Activated CD8-positive, alpha-beta memory T cell treated with anti-CD3 and anti-CD28 coated beads for 36 hours (primary cell): ENCODE results near the gene PLGRKT. TPM values are rescaled to one million over a fixed set of nuclear protein-coding genes. Genes with fewer than 3 reads are reported as not detected.
"Not testable (repeated sequence)": the region's sequence is repeated elsewhere in the genome, so short reads cannot be mapped to it uniquely, and the experiment has no call there.

ENCODE experiments used
- CTCF ChIA-PET: fragments of 350-600 bp; sonication (Branson Sonifier 250); formaldehyde crosslinking; loops from one replicate; lab custom pipeline; 2021; ENCODE audit warnings: antibody characterized with exemption; lab: Charles Lee
- POLR2A ChIA-PET: fragments of 350-600 bp; sonication (Branson Sonifier 250); formaldehyde crosslinking; loops from one replicate; lab custom pipeline; 2021; ENCODE audit warnings: antibody characterized with exemption; lab: Charles Lee
- total RNA-seq, 2 experiments: library from RNA; stranded (reverse); gene quantifications; one replicate each; pipeline ENCODE4 v1.2.3, GENCODE V29; 2021

The PLGRKT gene
- total RNA-seq, 2 experiments from 2014 or later = 31.8 to 35.7 TPM

- ChIA-PET CTCF (interaction anchor here (1.3 to 1.5 kb wide), 3 partner anchors 9 to 128 kb away, joined by 3 to 8 read pairs (median 3); partner anchors contain the start of gene CD274), POLR2A (interaction anchor here (1.0 to 1.7 kb wide), 3 partner anchors 9 to 128 kb away, joined by 4 to 7 read pairs (median 6); partner anchors contain the start of genes CD274 and PLGRKT)
These were observed 21.6 kb upstream of the PLGRKT start for GRCh38 chr9:5459289-5459829.

GRCh38 chr9:5455181-5455580, 17.5 kb upstream of the PLGRKT start:
- ChIA-PET POLR2A (no interaction called here), CTCF (interaction anchor here (0.6 to 0.9 kb wide), 2 partner anchors 75 to 145 kb away, joined by 3 read pairs; no protein-coding TSS in a partner anchor)

GRCh38 chr9:5453673-5454072, 15.9 kb upstream of the PLGRKT start:
- POLR2A ChIA-PET = no interaction called here
- CTCF ChIA-PET = no interaction called here

GRCh38 chr9:5453004-5453403, 15.3 kb upstream of the PLGRKT start:
- ChIA-PET CTCF (interaction anchor here (1.3 kb wide), 1 partner anchor 12 kb away, joined by 3 read pairs; no protein-coding TSS in a partner anchor), POLR2A (no interaction called here)

- CTCF ChIA-PET = interaction anchor here (0.7 to 1.3 kb wide), 3 partner anchors 11 to 118 kb away, joined by 3 to 4 read pairs (median 4); no protein-coding TSS in a partner anchor
- POLR2A ChIA-PET = interaction anchor here (0.7 kb wide), 1 partner anchor 9 kb away, joined by 7 read pairs; no protein-coding TSS in a partner anchor
These were observed 14.5 kb upstream of the PLGRKT start for GRCh38 chr9:5452286-5452609.

GRCh38 chr9:5450359-5451091, 12.8 kb upstream of the PLGRKT start, which contains the start of gene CD274:
CD274 (plus strand) TSS chr9:5450542; CDS start chr9:5456114, 5,572 bp downstream.
- POLR2A ChIA-PET = interaction anchor here (0.9 to 1.6 kb wide), 4 partner anchors 9 to 60 kb away, joined by 3 to 8 read pairs (median 5); partner anchors contain the start of gene PLGRKT

GRCh38 chr9:5449521-5450358, 12.0 kb upstream of the PLGRKT start:
- ChIA-PET POLR2A (interaction anchor here (0.9 to 1.6 kb wide), 4 partner anchors 9 to 61 kb away, joined by 3 to 8 read pairs (median 5); partner anchors contain the start of gene PLGRKT), CTCF (interaction anchor here (1.0 to 3.4 kb wide), 8 partner anchors 8 to 264 kb away, joined by 4 to 18 read pairs (median 8); partner anchors contain the start of gene PLGRKT)

More at GRCh38 chr9:5450359-5451091, 12.8 kb upstream of the PLGRKT start, which contains the start of gene CD274:
- CTCF ChIA-PET = interaction anchor here (1.0 to 3.4 kb wide), 8 partner anchors 8 to 264 kb away, joined by 4 to 18 read pairs (median 8); partner anchors contain the start of gene PLGRKT

GRCh38 chr9:5448461-5449435, 11.0 kb upstream of the PLGRKT start:
- POLR2A ChIA-PET = no interaction called here
- CTCF ChIA-PET = interaction anchor here (1.6 to 3.4 kb wide), 2 partner anchors 10 to 263 kb away, joined by 7 to 18 read pairs; partner anchors contain the start of gene PLGRKT

- POLR2A ChIA-PET = no interaction called here
- CTCF ChIA-PET = interaction anchor here (3.4 kb wide), 1 partner anchor 9 kb away, joined by 18 read pairs; the partner anchor contains the start of gene PLGRKT
These were observed 10.3 kb upstream of the PLGRKT start for GRCh38 chr9:5448016-5448415.

- POLR2A ChIA-PET = no interaction called here
- CTCF ChIA-PET = interaction anchor here (0.6 kb wide), 1 partner anchor 104 kb away, joined by 3 read pairs; no protein-coding TSS in a partner anchor
These were observed 9.6 kb upstream of the PLGRKT start for GRCh38 chr9:5447337-5447736.

- CTCF ChIA-PET = interaction anchor here (0.6 kb wide), 1 partner anchor 105 kb away, joined by 3 read pairs; no protein-coding TSS in a partner anchor
These were observed 8.9 kb upstream of the PLGRKT start for GRCh38 chr9:5446451-5447236.

GRCh38 chr9:5445886-5446285, 8.2 kb upstream of the PLGRKT start:
- POLR2A ChIA-PET = no interaction called here
- CTCF ChIA-PET = no interaction called here

More at GRCh38 chr9:5446451-5447236, 8.9 kb upstream of the PLGRKT start:
- POLR2A ChIA-PET = no interaction called here

GRCh38 chr9:5445096-5445495, 7.4 kb upstream of the PLGRKT start:
- POLR2A ChIA-PET, CTCF ChIA-PET: not testable (repeated sequence)

- POLR2A ChIA-PET = no interaction called here
- CTCF ChIA-PET = interaction anchor here (1.3 kb wide), 1 partner anchor 143 kb away, joined by 3 read pairs; no protein-coding TSS in a partner anchor
These were observed 6.1 kb upstream of the PLGRKT start for GRCh38 chr9:5443850-5444249.

- ChIA-PET CTCF (interaction anchor here (0.6 to 1.0 kb wide), 4 partner anchors 8 to 158 kb away, joined by 3 to 4 read pairs (median 3); partner anchors contain the start of gene CD274), POLR2A (no interaction called here)
These were observed 4.8 kb upstream of the PLGRKT start for GRCh38 chr9:5442400-5443011.

GRCh38 chr9:5441043-5441442, 3.3 kb upstream of the PLGRKT start:
- ChIA-PET CTCF (interaction anchor here (0.7 to 3.7 kb wide), 4 partner anchors 8 to 255 kb away, joined by 3 to 18 read pairs (median 3); partner anchors contain the start of genes CD274 and INSL6), POLR2A (interaction anchor here (0.8 kb wide), 1 partner anchor 9 kb away, joined by 4 read pairs; the partner anchor contains the start of gene CD274)
